ENCODE measurements around the gene USP48.

USP48 gene

DNA sequence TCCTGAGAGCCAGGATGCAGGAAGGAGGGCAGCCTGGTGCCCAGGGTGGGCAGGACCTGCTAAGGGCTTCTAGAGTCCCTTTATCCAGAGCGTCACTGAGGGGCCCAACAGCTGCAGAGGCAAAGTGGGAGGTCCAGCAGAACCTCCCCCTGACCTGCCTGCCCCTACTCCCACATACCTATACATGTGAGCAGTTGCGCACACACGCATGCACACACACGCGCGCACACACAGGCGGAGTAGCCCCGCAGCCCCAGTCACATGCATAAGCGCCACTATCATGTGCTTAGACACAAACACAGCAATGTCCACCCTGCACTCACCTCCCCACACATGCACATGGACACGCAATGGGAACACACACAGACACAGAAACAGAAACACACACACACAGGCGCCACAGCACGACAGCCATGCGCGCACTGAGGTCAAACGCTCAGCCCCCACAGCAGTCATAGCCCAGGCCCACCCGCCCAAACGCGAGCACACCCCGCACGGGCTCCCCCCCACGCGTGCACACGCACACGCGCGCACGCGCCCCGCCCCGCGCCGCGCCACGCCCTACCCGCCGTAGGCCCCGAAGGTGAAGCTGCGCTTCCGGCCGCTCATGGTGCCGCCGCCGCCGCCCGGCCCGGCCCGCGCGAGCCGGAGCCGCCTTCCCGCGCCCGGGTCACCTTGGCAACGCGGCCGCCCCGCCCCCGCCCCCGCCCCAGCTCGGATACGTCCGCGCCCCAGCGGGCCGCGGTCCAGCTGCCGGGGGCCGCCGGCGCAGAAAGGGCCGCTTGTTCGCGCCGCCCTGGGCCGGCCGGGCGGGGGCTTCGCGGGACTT, 131.5 kb downstream of the USP48 start:
- Histone ChIP-seq H3K4me3 (ENCODE audit: extremely low read depth, insufficient read depth, low read length, poor library complexity, severe bottlenecking) (peak overlapping the region; percentile 25), H3K9me3 (ENCODE audit: control insufficient read depth, low read length) (no peaks in the 10 kb centered on the region), H3K4me1 (ENCODE audit: control insufficient read depth, insufficient read depth, low read length, poor library complexity, severe bottlenecking) (no peaks in the 10 kb centered on the region), H3K36me3 (ENCODE audit: control insufficient read depth, insufficient read depth, low read length) (no peaks in the 10 kb centered on the region), H3K27ac (ENCODE audit: low read depth, low read length, severe bottlenecking) (no peak overlapping the region)
- WGBS, 2 experiments (ENCODE audit: insufficient coverage in 2 of 2): 22 to 23% methylated on average over 23 to 35 of the region's 80 CpGs

DNA sequence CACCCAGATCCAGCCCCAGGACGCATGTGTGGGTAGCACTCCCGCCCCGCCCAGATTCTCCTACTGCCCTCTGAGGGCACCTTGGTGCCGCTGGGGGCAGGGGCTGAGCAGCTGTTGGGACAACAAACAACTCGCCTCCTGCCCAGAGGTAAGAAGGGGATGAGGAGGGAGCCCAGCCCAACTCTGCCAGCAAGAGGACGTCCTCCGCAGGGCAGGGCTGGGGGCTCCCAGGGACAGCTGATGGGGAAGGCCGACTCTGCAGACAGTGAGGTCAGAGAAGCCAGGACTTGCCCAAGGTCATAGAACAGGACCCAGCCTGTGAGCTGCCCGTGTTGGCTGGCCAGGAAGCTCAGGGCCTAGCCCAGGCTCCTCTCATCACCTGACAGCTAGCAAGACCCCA, 132.5 kb downstream of the USP48 start:
- no peaks in the 10 kb centered on the region for H3K36me3 ChIP-seq (ENCODE audit: control insufficient read depth, insufficient read depth, low read length)
- H3K27ac ChIP-seq (ENCODE audit: low read depth, low read length, severe bottlenecking): no peak overlapping the region
- WGBS, 2 experiments (ENCODE audit: insufficient coverage in 2 of 2): 85 to 89% methylated on average over 7 to 9 of the region's 9 CpGs
- H3K4me3 ChIP-seq (ENCODE audit: extremely low read depth, insufficient read depth, low read length, poor library complexity, severe bottlenecking): no peak overlapping the region
- no peaks in the 10 kb centered on the region for H3K9me3 ChIP-seq (ENCODE audit: control insufficient read depth, low read length)
- H3K4me1 ChIP-seq (ENCODE audit: control insufficient read depth, insufficient read depth, low read length, poor library complexity, severe bottlenecking): no peaks in the 10 kb centered on the region

- H3K4me3 ChIP-seq (ENCODE audit: extremely low read depth, insufficient read depth, low read length, poor library complexity, severe bottlenecking): no peak overlapping the region
- no peaks in the 10 kb centered on the region for H3K9me3 ChIP-seq (ENCODE audit: control insufficient read depth, low read length)
- H3K36me3 ChIP-seq (ENCODE audit: control insufficient read depth, insufficient read depth, low read length): no peaks in the 10 kb centered on the region
- H3K27ac ChIP-seq (ENCODE audit: low read depth, low read length, severe bottlenecking): no peak overlapping the region
- WGBS, 2 experiments (ENCODE audit: insufficient coverage in 2 of 2): 14 to 56% methylated on average over 1 to 2 of the region's 2 CpGs
- H3K4me1 ChIP-seq (ENCODE audit: control insufficient read depth, insufficient read depth, low read length, poor library complexity, severe bottlenecking): no peaks in the 10 kb centered on the region
These were observed 133.6 kb downstream of the USP48 start for GRCh38 chr1:21649315-21649714.

DNA sequence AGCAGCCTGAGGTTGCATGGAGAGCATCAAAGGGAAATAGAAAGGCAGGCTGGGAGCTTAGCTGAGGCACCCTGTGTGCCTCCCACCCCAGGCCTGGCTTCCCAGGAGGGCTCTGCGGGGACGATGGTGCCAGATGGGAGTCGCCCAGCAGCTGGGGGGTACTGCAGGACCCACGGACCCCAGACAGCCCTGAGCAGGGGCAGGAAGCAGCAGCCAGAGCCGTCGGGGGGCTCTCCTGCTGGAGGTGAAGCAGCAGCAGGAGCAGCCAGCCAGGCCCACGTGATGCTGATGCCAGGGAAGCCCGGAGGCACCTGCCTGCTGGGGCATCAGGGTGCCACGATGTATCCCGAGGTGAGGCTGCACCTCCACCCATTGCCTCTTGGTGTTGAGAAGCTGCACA, 134.2 kb downstream of the USP48 start:
- Histone ChIP-seq H3K27ac (ENCODE audit: low read depth, low read length, severe bottlenecking) (no peak overlapping the region), H3K9me3 (ENCODE audit: control insufficient read depth, low read length) (no peaks in the 10 kb centered on the region), H3K36me3 (ENCODE audit: control insufficient read depth, insufficient read depth, low read length) (no peaks in the 10 kb centered on the region), H3K4me1 (ENCODE audit: control insufficient read depth, insufficient read depth, low read length, poor library complexity, severe bottlenecking) (no peaks in the 10 kb centered on the region), H3K4me3 (ENCODE audit: extremely low read depth, insufficient read depth, low read length, poor library complexity, severe bottlenecking) (no peak overlapping the region)
- WGBS, 2 experiments (ENCODE audit: insufficient coverage in 2 of 2): 81 to 88% methylated on average over 5 to 9 of the region's 10 CpGs

GRCh38 chr1:21648352-21648730, 134.6 kb downstream of the USP48 start:
- 61 to 67% methylated on average over 3 of the region's 4 CpGs for WGBS, 2 experiments (ENCODE audit: insufficient coverage in 2 of 2)
- Histone ChIP-seq H3K27ac (ENCODE audit: low read depth, low read length, severe bottlenecking) (no peak overlapping the region), H3K4me3 (ENCODE audit: extremely low read depth, insufficient read depth, low read length, poor library complexity, severe bottlenecking) (no peak overlapping the region), H3K9me3 (ENCODE audit: control insufficient read depth, low read length) (no peaks in the 10 kb centered on the region), H3K4me1 (ENCODE audit: control insufficient read depth, insufficient read depth, low read length, poor library complexity, severe bottlenecking) (no peaks in the 10 kb centered on the region), H3K36me3 (ENCODE audit: control insufficient read depth, insufficient read depth, low read length) (no peaks in the 10 kb centered on the region)

DNA sequence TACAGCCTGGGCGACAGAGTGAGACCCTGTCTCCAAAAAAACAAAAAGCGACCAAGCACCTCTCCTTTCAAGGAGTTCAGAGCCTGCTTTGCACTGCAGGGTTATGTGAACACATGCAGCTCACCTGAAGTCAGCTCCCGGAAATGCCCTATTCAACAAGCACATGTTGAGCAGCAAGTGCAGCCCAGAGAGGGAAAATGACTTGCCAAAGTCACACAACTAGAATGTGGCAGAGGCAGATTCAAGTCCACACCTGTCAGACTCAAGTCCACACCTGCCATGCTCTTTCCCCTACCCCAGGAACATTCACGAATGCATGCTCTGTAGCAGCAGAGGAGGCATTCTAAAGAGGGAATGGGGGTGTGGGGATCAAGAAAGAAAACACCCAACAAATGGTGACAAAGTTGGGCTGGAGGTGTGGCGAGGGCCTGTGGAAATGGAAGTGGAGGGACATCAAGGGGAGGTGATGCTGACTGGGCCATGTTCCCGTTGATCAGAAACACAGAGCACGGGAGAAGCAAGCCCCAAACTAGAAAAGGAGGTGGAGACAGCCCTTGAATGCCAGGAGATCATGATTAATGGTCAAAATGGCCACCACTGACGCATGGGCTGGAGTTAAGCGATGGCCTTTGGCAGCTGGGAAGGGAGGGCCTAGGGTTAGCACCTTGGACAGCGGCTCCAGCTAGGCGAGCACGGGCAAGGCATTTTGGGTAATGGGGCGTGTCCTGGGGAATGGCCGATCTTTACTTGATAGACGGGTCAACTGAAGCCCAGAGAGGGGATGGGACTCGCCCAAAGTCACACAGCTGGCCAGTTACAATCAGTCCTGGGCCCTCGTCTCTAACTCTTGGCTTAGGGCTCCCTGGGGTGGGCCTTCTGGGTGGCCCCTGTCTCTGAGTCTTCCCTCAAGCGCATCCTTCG, 135.3 kb downstream of the USP48 start:
- no peaks in the 10 kb centered on the region for H3K36me3 ChIP-seq (ENCODE audit: control insufficient read depth, insufficient read depth, low read length)
- no peaks in the 10 kb centered on the region for H3K4me1 ChIP-seq (ENCODE audit: control insufficient read depth, insufficient read depth, low read length, poor library complexity, severe bottlenecking)
- 37 to 48% methylated on average over 14 to 18 of the region's 19 CpGs for WGBS, 2 experiments (ENCODE audit: insufficient coverage in 2 of 2)
- H3K27ac ChIP-seq (ENCODE audit: low read depth, low read length, severe bottlenecking): no peak overlapping the region
- H3K4me3 ChIP-seq (ENCODE audit: extremely low read depth, insufficient read depth, low read length, poor library complexity, severe bottlenecking): no peak overlapping the region
- no peaks in the 10 kb centered on the region for H3K9me3 ChIP-seq (ENCODE audit: control insufficient read depth, low read length)

- no peaks in the 10 kb centered on the region for H3K4me1 ChIP-seq (ENCODE audit: control insufficient read depth, insufficient read depth, low read length, poor library complexity, severe bottlenecking)
- 83 to 89% methylated on average over 3 to 5 of the region's 5 CpGs for WGBS, 2 experiments (ENCODE audit: insufficient coverage in 2 of 2)
- no peak overlapping the region for H3K27ac ChIP-seq (ENCODE audit: low read depth, low read length, severe bottlenecking)
- H3K36me3 ChIP-seq (ENCODE audit: control insufficient read depth, insufficient read depth, low read length): no peaks in the 10 kb centered on the region
- H3K4me3 ChIP-seq (ENCODE audit: extremely low read depth, insufficient read depth, low read length, poor library complexity, severe bottlenecking): no peak overlapping the region
- H3K9me3 ChIP-seq (ENCODE audit: control insufficient read depth, low read length): no peaks in the 10 kb centered on the region
These were observed 137.4 kb downstream of the USP48 start for GRCh38 chr1:21645550-21645949.

- no peaks in the 10 kb centered on the region for H3K9me3 ChIP-seq (ENCODE audit: control insufficient read depth, low read length)
- no peaks in the 10 kb centered on the region for H3K36me3 ChIP-seq (ENCODE audit: control insufficient read depth, insufficient read depth, low read length)
- no peaks in the 10 kb centered on the region for H3K4me1 ChIP-seq (ENCODE audit: control insufficient read depth, insufficient read depth, low read length, poor library complexity, severe bottlenecking)
- H3K27ac ChIP-seq (ENCODE audit: low read depth, low read length, severe bottlenecking): no peak overlapping the region
- WGBS, 2 experiments (ENCODE audit: insufficient coverage in 2 of 2): 83 to 84% methylated on average over 4 to 5 of the region's 5 CpGs
- H3K4me3 ChIP-seq (ENCODE audit: extremely low read depth, insufficient read depth, low read length, poor library complexity, severe bottlenecking): no peak overlapping the region
These were observed 138.0 kb downstream of the USP48 start for GRCh38 chr1:21644906-21645305.

DNA sequence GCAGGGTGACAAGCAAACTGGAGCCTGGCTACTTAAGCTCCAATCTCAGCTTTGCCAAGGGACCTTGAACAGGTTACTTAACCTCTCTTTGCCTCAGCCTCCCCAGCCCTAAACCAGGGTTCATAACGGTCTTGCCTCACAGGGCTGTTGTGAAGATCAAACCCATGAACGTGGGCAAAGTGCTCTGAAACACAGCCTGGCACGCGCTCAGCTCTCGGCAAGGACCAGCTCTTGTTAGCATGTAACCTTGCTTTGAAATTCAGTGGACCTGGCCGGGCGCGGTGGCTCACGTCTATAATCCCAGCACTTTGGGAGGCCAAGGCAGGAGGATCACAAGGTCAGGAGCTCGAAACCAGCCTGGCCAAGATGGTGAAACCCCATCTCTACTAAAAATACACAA, 138.6 kb downstream of the USP48 start:
- no peak overlapping the region for H3K4me3 ChIP-seq (ENCODE audit: extremely low read depth, insufficient read depth, low read length, poor library complexity, severe bottlenecking)

DNA sequence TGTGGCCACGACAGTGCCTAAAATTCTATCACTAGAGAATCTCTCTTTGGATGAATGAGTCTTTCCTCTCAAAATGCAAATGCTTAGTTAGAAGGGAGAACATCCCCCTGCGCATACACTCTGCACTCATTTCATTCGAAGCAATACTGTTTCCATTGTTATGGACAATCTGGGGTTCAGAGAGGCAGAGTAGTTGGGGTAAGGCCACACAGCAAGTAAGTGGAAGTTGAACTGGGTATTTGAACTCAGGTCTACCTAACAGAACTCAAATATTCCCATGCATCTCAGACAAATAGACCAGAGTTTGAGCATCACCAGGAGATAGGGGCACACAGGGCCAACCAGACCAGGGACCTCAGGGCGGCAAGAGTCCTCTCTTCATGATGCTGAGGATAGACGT, 139.3 kb downstream of the USP48 start:
- Histone ChIP-seq H3K4me3 (ENCODE audit: extremely low read depth, insufficient read depth, low read length, poor library complexity, severe bottlenecking) (no peak overlapping the region), H3K36me3 (ENCODE audit: control insufficient read depth, insufficient read depth, low read length) (no peaks in the 10 kb centered on the region), H3K9me3 (ENCODE audit: control insufficient read depth, low read length) (no peaks in the 10 kb centered on the region), H3K4me1 (ENCODE audit: control insufficient read depth, insufficient read depth, low read length, poor library complexity, severe bottlenecking) (peaks cover 10% of the 10 kb centered on the region), H3K27ac (ENCODE audit: low read depth, low read length, severe bottlenecking) (no peak overlapping the region)
- 81 to 95% methylated on average over 2 to 4 of the region's 5 CpGs for WGBS, 2 experiments (ENCODE audit: insufficient coverage in 2 of 2)

More for the DNA sequence above, 138.6 kb downstream of the USP48 start:
- Histone ChIP-seq H3K4me1 (ENCODE audit: control insufficient read depth, insufficient read depth, low read length, poor library complexity, severe bottlenecking) (peaks cover 3% of the 10 kb centered on the region), H3K9me3 (ENCODE audit: control insufficient read depth, low read length) (no peaks in the 10 kb centered on the region), H3K36me3 (ENCODE audit: control insufficient read depth, insufficient read depth, low read length) (no peaks in the 10 kb centered on the region), H3K27ac (ENCODE audit: low read depth, low read length, severe bottlenecking) (no peak overlapping the region)
- 80 to 86% methylated on average over 5 to 10 of the region's 10 CpGs for WGBS, 2 experiments (ENCODE audit: insufficient coverage in 2 of 2)

Data from mesodermal cell (in vitro differentiated cells).